Stimulated activated CD8-positive, alpha-beta memory T cell treated with anti-CD3 and anti-CD28 coated beads, Interleukin-2, amount 100 ng/mL, for 48 hours (primary cell): ENCODE measurements around the gene ADCY7.

Source experiments
- DNase-seq, 2 donors: peaks; one replicate each; pipeline ENCODE4 v3.0.0-alpha.2; 2020; ENCODE audit warnings: low read depth in 2 of 2

ADCY7 gene

DNA sequence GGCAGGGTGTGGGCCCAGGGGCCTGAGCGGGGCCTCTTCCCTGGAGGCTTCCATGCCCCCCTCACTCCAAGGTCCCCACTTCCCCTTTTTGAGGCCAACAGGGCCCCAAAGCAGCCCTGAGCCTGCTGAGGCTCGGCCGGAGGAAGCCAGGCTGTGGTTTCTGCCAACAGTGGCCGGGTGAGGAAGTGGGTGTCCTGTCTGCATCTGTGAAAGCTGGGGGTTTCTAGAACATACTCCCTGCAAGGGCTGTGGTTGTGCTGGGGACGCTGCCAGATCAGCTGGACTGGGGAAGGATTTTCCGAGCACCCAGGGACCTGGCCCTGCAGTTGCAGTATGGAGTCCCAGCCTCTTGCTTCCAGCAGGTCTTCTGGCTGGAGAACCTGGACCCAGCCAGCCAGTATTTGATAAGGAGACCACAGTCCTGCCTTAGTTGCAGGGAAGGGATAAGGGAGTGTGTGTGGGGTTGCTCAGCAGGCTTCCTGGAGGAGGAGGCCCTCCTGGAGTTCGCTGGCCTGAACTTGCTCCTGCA is 15.7 kb downstream of the ADCY7 start:
- peak in 1 of 2 donors; percentile 37 for DNase-seq

DNA sequence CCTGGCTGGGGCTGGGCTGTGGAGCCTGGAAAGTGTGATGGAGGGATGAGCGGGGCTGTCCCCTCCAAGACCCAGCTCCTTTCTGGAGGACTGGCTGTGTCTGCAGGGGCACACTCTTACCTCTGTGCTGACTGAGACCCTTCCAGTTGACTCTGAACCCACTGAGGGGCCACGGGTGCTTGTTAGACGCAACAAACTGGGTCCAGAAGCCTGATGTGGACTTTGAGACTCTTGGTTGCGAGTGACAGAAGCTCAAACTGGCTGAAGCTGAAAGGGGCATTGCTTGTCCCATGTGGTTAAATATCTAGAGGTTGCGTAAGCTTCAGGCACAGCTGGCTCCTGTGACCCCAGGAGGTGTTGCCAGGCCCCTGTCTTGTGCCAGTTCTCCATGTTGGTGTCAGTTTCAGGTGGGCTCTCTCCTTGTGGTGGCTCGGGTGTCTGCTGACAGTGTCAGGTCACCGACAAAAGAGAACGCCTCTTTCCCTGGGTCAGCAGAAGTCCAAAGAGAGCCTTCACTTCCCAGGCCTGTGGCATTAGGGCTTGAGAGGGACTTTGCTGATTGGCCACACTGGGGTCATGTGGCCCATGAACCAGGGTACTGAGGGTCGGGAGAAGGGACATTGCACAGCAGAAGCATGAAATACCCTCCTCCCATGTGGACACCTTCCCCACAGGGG is 16.7 kb downstream of the ADCY7 start:
- DNase-seq: no peak

DNA sequence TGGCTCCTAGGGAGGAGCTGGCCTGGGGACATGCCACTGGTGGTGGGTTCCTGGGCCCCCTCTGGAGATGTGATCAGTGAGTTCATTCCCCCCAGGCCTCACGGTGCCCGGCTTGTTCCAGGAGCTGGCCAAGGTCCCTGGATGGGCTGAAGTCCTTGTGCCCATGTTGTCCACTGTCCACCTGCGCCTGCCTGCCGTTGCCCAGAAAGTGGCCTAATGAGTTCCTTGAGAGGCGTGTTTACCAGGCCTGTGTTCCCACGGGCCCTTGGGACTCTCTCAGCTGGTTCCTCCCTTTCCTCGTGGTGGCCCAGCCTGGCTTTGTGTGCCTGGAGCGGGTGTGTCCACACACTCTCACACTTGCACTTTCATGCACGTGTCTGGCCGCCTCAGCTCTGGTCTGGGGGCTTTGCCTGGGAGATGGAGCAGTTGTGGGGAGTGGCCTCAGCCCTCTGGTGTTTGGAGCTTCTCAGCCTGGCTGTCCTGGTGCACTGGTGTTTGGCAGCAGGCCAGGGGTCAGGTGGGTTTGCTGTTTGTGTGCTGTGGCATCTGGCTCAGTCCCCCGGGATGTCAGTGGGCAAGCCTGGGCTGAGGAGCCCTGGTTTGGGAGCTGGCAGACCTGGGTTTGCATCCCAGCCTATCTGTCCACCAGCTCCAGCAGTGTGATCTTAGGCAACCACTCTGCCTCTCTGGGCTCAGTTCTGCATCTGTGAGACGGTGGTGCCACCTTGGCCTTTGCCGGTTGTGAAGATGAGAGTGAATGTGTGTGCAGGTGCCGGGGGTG is 18.0 kb downstream of the ADCY7 start:
- DNase-seq: no peak

DNA sequence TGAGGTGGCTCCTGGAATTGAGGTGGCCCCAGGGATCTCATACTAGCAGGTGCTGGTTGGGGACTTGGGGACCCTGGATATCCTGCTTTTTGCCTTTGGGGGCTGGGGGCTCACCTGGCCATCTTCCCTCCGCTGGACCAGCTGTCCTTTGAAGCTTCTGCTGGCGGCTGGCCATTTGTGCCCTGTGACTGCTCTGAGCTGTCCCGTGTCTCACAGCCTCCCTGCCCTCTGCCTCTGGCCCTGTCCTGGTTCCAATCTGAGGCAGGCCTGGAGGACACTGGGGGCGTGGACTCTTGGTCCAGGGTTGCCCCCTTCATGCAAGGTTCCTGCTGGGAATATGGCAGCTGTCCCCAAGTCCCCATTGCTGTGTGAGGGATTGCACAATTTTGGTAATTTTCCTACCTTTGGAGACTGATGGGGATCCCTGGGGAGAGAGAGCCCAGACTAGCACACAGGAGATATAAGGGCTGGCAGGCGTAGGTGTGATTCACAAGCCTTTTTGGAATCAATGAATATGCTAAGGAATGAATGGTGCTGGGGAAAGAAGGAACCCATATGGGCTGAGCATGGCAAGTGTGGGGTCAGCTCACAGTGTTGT is 19.2 kb downstream of the ADCY7 start:
- DNase-seq: no peak

DNA sequence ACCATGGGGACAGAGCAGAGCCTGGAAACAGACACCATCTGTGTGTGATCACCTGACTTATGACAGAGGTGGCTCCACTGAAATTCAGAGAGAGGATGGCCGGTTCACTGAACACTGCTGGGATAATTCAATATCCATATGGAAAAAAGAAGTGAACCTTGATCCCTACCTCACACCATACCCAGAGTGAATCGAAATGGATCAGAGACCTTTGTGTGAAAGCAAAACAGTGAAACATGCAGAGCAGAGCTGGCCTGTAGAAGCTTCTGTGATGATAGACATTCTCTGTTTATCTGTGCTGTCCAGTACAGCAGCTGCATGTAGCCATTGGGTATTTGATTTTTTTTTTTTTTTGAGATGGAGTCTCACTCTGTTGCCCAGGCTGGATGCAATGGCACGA is 20.3 kb downstream of the ADCY7 start:
- no peak for DNase-seq

DNA sequence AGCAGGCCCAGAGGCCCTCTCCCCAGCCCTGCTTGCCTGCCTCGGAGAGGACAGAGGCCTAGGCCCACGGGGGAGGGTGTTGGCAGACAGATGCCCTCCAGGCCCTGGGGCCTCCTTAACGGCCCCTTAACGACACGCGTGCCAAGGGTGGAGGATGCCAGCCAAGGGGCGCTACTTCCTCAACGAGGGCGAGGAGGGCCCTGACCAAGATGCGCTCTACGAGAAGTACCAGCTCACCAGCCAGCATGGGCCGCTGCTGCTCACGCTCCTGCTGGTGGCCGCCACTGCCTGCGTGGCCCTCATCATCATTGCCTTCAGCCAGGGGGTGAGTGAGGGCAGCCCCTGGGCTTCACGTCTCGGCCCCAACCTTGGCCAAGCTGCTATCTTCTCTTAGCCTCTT is 21.7 kb downstream of the ADCY7 start:
- DNase-seq: no peak

DNA sequence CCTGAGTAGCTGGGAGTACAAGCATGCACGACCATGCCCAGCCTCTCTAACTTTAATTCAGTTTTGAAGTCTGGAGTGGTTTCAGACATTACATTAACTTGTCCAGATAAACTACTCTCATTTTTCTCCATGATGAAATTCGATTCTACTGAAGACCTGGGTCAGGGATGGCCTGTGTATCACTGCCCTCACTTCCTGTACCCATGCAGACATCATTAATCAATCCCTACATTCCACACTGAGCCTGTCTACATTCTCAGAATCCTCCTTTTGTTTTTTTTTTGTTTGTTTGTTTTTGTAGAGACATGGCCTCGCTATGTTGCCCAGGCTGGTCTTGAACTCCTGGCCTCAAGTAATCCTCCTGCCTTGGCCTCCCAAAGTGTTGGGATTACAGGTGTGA is 22.6 kb downstream of the ADCY7 start:
- no peak for DNase-seq

DNA sequence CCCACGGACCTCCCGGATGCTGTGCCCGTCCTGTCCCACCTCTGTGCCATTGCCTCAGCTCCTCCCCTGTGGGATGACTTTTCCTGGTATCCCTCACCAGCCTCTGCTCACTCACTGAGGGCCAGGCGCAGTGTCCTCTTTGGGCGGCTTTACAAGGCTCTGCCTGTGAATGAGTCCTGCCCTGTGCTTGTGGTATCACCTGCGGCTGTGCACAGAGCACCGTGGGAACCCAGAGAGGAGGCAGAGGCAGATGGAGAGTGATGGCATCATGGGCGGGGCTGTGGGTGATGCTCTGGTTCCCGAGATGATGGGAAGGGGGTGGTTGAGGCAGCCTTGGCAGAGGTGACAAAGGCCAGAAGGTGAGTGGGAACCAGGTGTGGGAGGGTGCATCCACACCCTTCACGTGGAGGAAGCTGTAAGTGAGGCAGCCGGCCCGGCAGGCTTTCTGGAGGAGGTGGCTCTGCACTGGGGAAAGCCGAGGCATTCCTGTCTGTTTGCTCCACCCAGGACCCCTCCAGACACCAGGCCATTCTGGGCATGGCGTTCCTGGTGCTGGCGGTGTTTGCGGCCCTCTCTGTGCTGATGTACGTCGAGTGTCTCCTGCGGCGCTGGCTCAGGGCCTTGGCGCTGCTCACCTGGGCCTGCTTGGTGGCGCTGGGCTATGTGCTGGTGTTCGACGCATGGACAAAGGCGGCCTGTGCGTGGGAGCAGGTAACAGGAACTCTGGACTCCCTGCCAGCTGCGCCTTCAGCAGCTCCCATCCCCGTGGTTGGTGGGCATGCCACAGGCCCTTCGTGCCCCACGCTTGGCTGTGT is 23.8 kb downstream of the ADCY7 start:
- no peak for DNase-seq

DNA sequence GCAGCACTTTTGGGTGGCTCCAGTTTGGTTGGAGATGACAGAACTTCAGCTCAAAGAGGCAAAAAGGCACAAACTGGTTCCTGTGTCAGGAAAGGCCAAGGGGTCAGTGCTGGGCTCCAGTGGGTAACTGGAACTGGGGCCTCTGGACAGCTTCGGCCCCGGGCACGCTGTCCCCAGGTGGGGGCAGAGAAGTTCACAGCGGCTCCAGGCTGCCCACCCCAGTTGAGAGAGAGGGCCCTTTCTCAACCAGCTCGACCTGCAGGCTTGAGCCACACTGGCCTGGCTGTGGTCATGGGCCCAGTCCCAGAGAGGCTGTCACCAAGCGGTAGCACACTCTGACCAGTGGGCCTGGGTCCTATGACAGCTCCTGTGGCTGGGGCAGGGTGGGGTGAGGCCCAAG is 24.5 kb downstream of the ADCY7 start:
- DNase-seq: no peak

DNA sequence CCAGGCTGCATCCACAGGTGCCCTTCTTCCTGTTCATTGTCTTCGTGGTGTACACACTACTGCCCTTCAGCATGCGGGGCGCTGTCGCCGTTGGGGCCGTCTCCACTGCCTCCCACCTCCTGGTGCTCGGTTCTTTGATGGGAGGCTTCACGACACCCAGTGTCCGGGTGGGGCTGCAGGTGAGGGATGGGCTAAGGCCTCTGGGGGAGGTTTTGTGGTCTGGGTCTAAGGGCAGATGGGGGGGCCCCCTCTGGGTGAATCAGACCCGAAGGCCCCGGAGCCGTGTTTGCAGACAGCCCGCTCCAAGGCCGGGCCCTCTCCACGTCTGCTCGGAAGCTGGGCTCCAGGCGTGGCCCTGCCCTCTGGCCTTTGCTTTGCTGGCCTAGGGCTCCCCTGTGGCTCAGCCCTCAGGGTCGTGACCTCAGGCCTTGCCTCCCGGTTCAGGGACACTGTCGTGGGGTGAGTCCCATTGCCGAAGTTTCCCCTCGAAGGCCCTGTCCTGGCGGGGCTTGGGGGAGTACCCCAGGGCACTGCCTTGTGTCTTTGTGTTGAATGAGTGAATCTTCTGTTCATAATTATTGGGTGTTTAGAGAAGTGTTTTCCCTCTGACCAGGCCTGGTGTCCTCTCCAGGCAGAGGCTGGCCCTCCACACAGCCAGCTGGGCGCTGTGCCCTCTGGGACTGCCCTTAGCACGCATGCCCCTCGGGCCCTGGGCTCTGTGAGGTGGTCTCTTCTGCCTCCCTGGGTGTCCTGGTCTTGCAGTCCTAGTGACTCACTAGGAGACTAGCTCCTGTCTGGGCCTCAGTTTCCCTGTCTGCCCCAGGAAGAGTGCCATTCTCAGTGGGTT is 25.6 kb downstream of the ADCY7 start:
- DNase-seq: no peak

DNA sequence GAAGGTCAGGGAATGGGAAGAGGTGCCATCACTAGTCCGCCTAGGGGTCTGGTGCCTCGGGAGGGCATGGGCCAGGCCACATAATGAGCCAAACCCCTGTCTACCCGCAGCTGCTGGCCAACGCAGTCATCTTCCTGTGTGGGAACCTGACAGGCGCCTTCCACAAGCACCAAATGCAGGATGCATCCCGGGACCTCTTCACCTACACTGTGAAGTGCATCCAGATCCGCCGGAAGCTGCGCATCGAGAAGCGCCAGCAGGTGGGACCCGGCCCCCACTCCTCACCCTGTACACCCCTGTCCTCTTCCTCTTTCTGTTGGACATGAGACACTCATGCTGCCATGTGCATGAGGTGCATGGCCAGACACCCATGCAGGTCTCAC is 26.2 kb downstream of the ADCY7 start:
- no peak for DNase-seq

DNA sequence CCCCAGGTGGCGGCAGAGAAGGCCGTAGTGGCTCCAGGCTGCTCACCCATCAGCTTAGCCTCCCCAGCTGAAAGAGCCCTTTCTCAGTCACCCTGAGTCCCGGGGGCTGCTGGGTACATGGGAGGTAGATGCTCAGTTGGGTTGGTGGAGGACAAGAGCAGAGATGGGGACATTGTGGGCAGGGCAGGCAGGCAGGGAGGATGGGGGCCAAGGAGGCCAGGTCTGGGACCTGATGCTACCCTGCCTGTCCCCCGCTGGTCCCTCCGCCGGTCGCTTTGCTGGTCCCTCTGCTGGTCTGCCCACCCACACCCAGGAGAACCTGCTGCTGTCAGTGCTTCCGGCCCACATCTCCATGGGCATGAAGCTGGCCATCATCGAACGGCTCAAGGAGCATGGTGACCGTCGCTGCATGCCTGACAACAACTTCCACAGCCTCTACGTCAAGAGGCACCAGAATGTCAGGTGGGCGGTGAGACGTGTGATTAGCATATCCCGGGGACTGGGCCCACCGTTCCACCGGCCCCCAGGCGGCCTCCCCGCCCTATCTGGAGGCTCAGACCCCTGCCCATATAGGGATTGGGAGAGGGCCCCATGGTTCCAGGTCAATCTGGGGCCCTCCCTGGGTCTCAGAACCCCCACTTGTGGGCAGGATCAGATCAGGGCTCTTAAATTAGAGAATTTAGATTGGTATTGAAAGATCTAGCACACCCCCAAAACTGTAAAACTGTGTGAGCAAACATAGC is 26.9 kb downstream of the ADCY7 start:
- DNase-seq: no peak

DNA sequence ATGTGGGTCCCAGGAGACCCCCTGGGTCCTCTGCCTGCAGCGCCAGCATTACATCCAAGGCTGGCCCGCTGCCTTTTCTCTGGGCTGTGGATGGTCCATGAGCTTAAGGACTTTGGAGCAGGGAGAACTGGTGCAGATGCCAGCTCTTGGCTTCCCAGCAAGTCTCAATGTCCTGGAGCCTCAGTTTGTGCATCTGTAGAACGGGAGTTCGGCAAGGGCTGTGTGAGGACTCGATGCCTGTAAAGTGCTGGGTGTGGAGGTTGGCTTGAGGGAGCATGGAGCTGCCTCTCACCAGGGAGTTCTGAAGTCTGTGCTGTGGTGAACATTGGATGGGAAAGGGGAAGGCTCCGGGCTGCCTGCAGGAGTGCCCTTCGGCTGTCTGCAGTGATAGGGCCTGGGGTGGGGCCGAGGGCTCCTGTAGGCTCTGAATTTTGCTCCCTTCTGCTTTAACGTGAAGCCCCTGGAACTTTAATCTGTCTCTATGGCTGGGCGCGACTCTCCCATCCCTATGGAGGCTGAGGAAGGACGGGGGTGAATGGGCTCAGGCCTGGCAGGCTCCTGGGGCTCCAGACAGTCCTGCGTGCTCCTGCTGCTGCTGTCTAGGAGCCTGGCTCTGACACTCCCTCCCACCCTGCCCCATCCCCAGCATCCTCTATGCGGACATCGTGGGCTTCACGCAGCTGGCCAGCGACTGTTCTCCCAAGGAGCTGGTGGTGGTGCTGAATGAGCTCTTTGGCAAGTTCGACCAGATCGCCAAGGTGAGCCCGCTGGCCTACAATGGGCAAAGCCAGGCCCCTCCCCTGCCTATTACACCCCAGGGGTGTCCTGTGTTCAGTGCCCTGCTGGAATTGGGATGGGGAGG is 27.9 kb downstream of the ADCY7 start:
- DNase-seq: no peak

DNA sequence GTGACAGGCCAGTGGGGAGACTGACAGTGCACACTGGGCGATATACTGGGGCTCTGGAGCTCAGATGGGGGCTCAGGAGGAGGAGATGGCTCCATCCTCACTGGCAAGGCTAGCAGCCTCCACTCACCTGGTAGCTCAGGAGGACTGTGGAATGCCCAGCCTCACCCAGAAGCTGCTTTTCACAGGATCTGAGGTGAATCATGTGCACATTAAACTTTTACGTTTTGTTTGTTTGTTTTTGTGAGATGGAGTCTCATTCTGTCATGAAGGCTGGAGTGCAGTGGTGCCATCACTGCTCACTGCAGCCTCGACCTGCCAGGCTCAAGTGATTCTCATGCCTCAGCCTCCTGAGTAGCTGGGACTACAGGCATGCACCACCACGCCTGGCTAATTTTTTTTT is 28.6 kb downstream of the ADCY7 start:
- DNase-seq: no peak

DNA sequence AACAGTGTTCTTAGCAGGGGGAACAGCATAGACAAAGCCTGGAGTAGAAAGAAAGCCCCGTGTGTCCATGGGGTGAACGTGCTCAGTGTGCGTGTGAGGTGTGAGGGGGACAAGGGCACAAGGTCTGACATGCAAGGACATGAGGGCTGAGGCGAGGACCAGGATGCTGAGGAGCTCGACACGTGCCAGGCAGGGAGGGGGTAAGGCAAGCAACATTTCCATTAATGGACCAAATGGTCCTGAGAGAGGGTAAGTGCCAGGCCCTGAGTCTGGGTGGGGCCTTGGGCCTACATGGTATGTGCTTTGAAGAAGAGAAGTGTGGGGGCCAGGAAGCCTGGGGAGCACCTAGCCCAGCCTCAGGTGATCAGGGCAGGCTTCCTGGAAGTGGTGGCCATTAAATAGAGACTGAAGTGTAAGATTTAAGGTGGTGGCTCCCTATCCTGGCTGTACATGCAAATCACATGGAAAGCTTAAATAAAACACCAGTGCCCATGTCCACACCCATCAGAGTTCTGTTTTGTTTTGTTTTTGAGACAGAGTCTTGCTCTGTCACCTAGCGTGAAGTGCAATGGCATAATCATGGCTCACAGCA is 29.3 kb downstream of the ADCY7 start:
- DNase-seq: no peak

DNA sequence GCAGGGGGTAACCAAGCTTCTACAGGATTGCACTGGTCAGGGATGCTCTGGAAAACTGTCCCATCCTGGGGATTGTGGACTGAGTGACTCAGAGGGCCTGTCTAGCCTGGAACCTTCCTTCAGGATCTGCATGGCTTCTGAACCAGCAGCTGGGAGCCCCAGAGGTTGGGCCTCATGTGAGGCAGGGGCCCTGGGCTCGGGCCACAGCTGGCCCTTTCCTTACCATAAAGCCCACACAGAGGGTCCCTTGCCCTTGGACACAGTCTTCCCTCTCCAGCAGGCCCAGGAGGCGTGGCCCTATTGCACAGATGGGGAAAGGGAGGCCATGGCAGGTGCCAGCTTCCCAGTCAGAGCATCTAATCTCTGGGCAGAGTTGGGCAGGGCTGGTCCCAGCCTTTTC is 30.5 kb downstream of the ADCY7 start:
- no peak for DNase-seq

DNA sequence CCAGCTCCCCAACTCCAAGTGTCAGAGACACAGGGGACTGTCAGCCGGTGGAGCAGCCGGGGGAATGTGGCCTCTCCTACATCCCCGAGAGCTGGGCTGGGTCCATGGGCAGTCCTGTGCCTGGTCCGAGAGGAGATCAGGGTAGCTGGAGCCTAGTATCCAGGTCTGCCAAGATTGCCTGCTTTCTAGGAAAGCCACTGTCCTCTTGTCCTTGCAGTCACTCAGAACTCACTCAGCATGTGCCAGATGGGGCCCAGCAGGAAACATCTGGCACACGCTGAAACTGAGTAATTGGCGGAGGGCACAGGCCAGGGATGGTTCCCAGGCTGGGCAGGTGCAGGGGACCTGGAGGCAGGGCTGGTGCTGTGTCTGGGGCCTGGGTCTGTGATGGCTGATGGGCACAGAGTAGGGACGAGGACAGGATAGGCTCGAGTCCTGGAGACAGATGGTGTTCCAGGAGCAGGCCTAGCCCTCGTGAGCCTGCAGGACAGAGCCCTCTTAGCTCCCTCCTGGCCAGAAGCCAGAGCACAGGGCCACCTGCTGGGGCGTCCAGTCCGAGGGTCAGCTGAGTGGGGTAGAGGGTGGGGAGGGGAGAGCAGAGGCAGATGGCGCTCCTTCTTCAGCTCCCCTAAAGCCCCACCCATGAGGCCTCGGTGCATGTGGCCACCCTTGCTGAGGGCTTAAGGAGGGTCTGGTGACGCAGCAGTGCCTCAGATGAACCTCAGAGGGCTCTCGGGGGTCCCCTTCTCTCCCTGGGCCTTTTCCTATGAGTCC is 31.1 kb downstream of the ADCY7 start:
- no peak for DNase-seq

DNA sequence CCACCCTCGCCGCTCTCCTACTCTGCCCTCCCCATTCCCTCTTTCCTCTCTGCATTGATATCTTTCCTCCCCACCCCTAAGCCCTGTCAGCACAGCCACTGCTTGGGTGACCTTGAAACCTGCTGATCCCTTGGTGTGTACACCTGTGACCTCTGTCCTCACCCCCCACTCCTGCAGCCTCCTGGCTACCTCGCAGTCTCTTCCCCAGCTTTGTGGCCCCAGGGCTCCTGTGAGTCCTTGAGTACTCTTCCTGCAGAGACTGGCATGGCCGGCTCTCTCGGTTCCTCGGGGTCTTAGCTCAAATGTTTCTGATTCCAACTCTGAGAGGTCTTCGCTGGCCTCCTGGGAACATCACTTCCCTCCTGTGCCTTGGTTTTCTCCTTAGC is 31.7 kb downstream of the ADCY7 start:
- DNase-seq: no peak
